ENCODE results near the gene SLC30A9. TPM values are rescaled to one million over a fixed set of nuclear protein-coding genes. Genes with fewer than 3 reads are reported as not detected.

The SLC30A9 gene
- total RNA-seq, 1 donor from 2014 or later, result 59.3 TPM

DNA sequence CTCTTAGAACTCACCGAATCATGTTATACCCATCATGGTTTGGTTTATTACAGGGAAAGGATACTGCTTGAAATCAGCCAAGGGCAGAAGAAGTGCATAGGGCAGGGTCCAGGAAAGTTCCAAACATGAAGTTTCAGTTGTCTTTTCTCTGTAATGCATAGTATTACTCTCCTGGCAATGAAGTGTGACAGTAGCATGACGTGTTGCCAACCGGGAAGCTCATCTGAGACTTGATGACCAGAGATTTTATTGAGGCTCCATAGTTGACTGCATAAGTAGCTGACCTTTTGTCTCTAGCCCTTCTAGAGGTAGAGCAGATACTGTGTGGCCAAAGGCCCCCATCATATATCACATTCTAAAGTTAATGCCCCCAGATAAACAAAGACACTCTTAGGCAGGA is 90.0 kb downstream of the SLC30A9 start:
- H3K9ac ChIP-seq (ENCODE audit: low read length), result no peak overlapping the region
- no peak for FAIRE-seq
- no peak overlapping the region for H2AFZ ChIP-seq (ENCODE audit: low read depth, low read length)
- Mint-ChIP-seq H3K9me3 (ENCODE audit: unreplicated experiment) (no peaks in the 10 kb centered on the region), H3K4me3 (ENCODE audit: unreplicated experiment) (no peak overlapping the region), H3K27ac (ENCODE audit: unreplicated experiment) (no peak overlapping the region), H3K36me3 (ENCODE audit: low read depth, unreplicated experiment) (no peaks in the 10 kb centered on the region), H3K4me1 (ENCODE audit: low read depth, unreplicated experiment) (peaks cover 2% of the 10 kb centered on the region), H3K27me3 (ENCODE audit: low read depth, unreplicated experiment) (no peaks in the 10 kb centered on the region)
- no peaks in the 10 kb centered on the region for H3K9me3 ChIP-seq (ENCODE audit: insufficient read depth, low read depth, low read length)
- no peak overlapping the region for H3K4me2 ChIP-seq (ENCODE audit: low read length)
- no peaks in the 10 kb centered on the region for H3K79me2 ChIP-seq (ENCODE audit: insufficient read depth, low read length)
- no peaks in the 10 kb centered on the region for H4K20me1 ChIP-seq (ENCODE audit: insufficient read depth, low read length)
- no peaks in the 10 kb centered on the region for H3K27me3 ChIP-seq (ENCODE audit: insufficient read depth, low read length)
- H3K4me1 ChIP-seq (ENCODE audit: insufficient read depth, low read length), result no peaks in the 10 kb centered on the region
- no peak for TF ChIP-seq EZH2 (IDR thresholded peaks at IDR 0.05; ENCODE audit: insufficient read depth, low read length)
- TF ChIP-seq, protein P1, sequence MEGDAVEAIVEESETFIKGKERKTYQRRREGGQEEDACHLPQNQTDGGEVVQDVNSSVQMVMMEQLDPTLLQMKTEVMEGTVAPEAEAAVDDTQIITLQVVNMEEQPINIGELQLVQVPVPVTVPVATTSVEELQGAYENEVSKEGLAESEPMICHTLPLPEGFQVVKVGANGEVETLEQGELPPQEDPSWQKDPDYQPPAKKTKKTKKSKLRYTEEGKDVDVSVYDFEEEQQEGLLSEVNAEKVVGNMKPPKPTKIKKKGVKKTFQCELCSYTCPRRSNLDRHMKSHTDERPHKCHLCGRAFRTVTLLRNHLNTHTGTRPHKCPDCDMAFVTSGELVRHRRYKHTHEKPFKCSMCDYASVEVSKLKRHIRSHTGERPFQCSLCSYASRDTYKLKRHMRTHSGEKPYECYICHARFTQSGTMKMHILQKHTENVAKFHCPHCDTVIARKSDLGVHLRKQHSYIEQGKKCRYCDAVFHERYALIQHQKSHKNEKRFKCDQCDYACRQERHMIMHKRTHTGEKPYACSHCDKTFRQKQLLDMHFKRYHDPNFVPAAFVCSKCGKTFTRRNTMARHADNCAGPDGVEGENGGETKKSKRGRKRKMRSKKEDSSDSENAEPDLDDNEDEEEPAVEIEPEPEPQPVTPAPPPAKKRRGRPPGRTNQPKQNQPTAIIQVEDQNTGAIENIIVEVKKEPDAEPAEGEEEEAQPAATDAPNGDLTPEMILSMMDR (IDR thresholded peaks at IDR 0.05; ENCODE audit: insufficient read depth, low read depth, low read length), result no peak
- no peak overlapping the region for H3K4me3 ChIP-seq (ENCODE audit: insufficient read depth, low read depth, low read length)
- H3K27ac ChIP-seq (ENCODE audit: low read depth, low read length), result no peak overlapping the region
- no peak for DNase-seq (ENCODE audit: low read depth)
- H3K36me3 ChIP-seq (ENCODE audit: insufficient read depth, low read length), result peaks cover 10% of the 10 kb centered on the region

DNA sequence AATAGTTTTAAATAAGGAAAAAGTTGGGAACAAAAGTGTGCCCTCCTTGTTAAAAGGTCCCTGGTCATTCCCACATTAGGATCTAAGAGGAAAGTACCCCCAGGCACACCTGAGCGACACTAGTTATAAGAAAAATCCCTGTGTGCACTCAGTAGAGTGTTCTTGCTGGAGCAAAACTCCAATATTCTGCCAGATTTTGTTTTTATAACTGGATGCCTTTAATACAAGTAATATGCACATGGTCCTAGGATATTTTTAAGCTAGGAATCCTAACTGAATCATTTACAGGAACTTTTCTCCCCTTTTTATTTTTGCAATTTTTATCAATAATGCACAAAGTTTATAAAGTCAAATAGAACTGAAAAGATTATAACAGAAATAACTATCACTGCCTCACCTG is 93.5 kb downstream of the SLC30A9 start:
- Histone ChIP-seq H4K20me1 (ENCODE audit: insufficient read depth, low read length) (no peaks in the 10 kb centered on the region), H3K27ac (ENCODE audit: low read depth, low read length) (no peak overlapping the region), H3K36me3 (ENCODE audit: insufficient read depth, low read length) (peaks cover 14% of the 10 kb centered on the region), H3K4me2 (ENCODE audit: low read length) (no peak overlapping the region), H2AFZ (ENCODE audit: low read depth, low read length) (no peak overlapping the region), H3K4me3 (ENCODE audit: insufficient read depth, low read depth, low read length) (no peak overlapping the region), H3K4me1 (ENCODE audit: insufficient read depth, low read length) (no peaks in the 10 kb centered on the region), H3K79me2 (ENCODE audit: insufficient read depth, low read length) (no peaks in the 10 kb centered on the region), H3K27me3 (ENCODE audit: insufficient read depth, low read length) (no peaks in the 10 kb centered on the region), H3K9me3 (ENCODE audit: insufficient read depth, low read depth, low read length) (no peaks in the 10 kb centered on the region), H3K9ac (ENCODE audit: low read length) (no peak overlapping the region)
- H3K36me3 Mint-ChIP-seq (ENCODE audit: low read depth, unreplicated experiment), result peaks cover 7% of the 10 kb centered on the region
- no peak for FAIRE-seq
- no peaks in the 10 kb centered on the region for H3K27me3 Mint-ChIP-seq (ENCODE audit: low read depth, unreplicated experiment)
- H3K9me3 Mint-ChIP-seq (ENCODE audit: unreplicated experiment), result no peaks in the 10 kb centered on the region
- no peak for TF ChIP-seq EZH2 (IDR thresholded peaks at IDR 0.05; ENCODE audit: insufficient read depth, low read length)
- TF ChIP-seq, protein P1 (IDR thresholded peaks at IDR 0.05; ENCODE audit: insufficient read depth, low read depth, low read length), result no peak
- peaks cover 2% of the 10 kb centered on the region for H3K4me1 Mint-ChIP-seq (ENCODE audit: low read depth, unreplicated experiment)
- H3K27ac Mint-ChIP-seq (ENCODE audit: unreplicated experiment), result no peak overlapping the region
- no peak for DNase-seq (ENCODE audit: low read depth)
- no peak overlapping the region for H3K4me3 Mint-ChIP-seq (ENCODE audit: unreplicated experiment)

DNA sequence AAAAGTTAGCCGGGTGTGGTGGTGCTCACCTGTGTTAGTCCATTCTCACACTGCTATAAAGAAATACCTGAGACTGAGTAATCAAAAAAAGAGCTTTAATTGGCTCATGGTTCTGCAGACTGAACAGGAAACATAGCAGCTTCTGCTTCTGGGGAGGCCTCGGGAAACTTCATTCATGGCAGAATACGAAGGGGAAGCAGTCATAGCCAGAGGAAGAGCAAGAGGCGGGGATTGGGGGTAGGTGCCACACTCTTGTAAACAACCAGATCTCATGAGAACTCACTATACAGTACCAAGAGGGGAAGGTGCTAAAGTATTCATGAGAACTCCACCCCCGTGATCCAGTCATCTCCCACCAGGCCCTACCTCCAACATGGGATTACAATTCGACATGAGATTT is 98.1 kb downstream of the SLC30A9 start:
- Histone ChIP-seq H3K36me3 (ENCODE audit: insufficient read depth, low read length) (peaks cover 7% of the 10 kb centered on the region), H3K9ac (ENCODE audit: low read length) (no peak overlapping the region), H3K27ac (ENCODE audit: low read depth, low read length) (no peak overlapping the region), H4K20me1 (ENCODE audit: insufficient read depth, low read length) (no peaks in the 10 kb centered on the region), H2AFZ (ENCODE audit: low read depth, low read length) (no peak overlapping the region), H3K4me3 (ENCODE audit: insufficient read depth, low read depth, low read length) (no peak overlapping the region), H3K9me3 (ENCODE audit: insufficient read depth, low read depth, low read length) (no peaks in the 10 kb centered on the region), H3K4me1 (ENCODE audit: insufficient read depth, low read length) (no peaks in the 10 kb centered on the region), H3K79me2 (ENCODE audit: insufficient read depth, low read length) (no peaks in the 10 kb centered on the region), H3K27me3 (ENCODE audit: insufficient read depth, low read length) (no peaks in the 10 kb centered on the region), H3K4me2 (ENCODE audit: low read length) (no peak overlapping the region)
- no peak overlapping the region for H3K27ac Mint-ChIP-seq (ENCODE audit: unreplicated experiment)
- peaks cover 2% of the 10 kb centered on the region for H3K4me1 Mint-ChIP-seq (ENCODE audit: low read depth, unreplicated experiment)
- DNase-seq (ENCODE audit: low read depth), result no peak
- H3K36me3 Mint-ChIP-seq (ENCODE audit: low read depth, unreplicated experiment), result peaks cover 9% of the 10 kb centered on the region
- TF ChIP-seq, protein P1 (IDR thresholded peaks at IDR 0.05; ENCODE audit: insufficient read depth, low read depth, low read length), result no peak
- no peak for TF ChIP-seq EZH2 (IDR thresholded peaks at IDR 0.05; ENCODE audit: insufficient read depth, low read length)
- FAIRE-seq, result no peak
- no peaks in the 10 kb centered on the region for H3K9me3 Mint-ChIP-seq (ENCODE audit: unreplicated experiment)
- no peak overlapping the region for H3K4me3 Mint-ChIP-seq (ENCODE audit: unreplicated experiment)
- no peaks in the 10 kb centered on the region for H3K27me3 Mint-ChIP-seq (ENCODE audit: low read depth, unreplicated experiment)
